K562 (cell line): ENCODE measurements around the gene CREM. TPM values are rescaled to one million over a fixed set of nuclear protein-coding genes. Genes with fewer than 3 reads are reported as not detected.

Source experiments
- ATAC-seq: fragments of 200-7000 bp; cut with Tn5 transposase; 3 replicates; pipeline ENCODE4 v1.9.1; 2020; ENCODE audit warnings: moderate library complexity
- BruUV-seq: library from RNA; stranded (reverse); fragments of 400-500 nt; replicated peaks from 2 replicates; lab custom pipeline; 2021; lab: Mats Ljungman, UMichigan
- CTCF ChIA-PET: fragments of 300-600 bp; formaldehyde crosslinking; extraction: SDS; loops from one replicate; lab custom pipeline; 2021; ENCODE audit warnings: low intra/inter-chr PET ratio; lab: Yijun Ruan, JAX
- POLR2A ChIA-PET: fragments of 300-600, 350-650 bp; sonication (Branson Sonifier 250); formaldehyde crosslinking; extraction: SDS; loops from one replicate; lab custom pipeline; 2021; ENCODE audit warnings: antibody characterized with exemption, inconsistent platforms; lab: Yijun Ruan, JAX
- DNase-seq, 4 experiments: peaks; one replicate each; pipeline versions ENCODE4 v3.0.0 to v3.0.0-alpha.2; 2011 to 2018; ENCODE audit warnings: low spot score in 3 of 4, mixed read lengths in 3 of 4; ENCODE audit errors: extremely low read depth in 1 of 4
- FAIRE-seq: peaks from 2 replicates; lab custom pipeline; 2011; peaks lifted over from hg19 to GRCh38; lab: Jason Lieb, UNC
- H2AFZ ChIP-seq: 2 replicates; pipeline ENCODE4 v1.6.0; 2011; ENCODE audit warnings: low read depth, low read length, control low read depth, inconsistent platforms
- H3K27ac ChIP-seq: fragments of 200-600 bp; 3 replicates; pipeline ENCODE4 v1.8.0; 2011; ENCODE audit warnings: low read depth, mild to moderate bottlenecking, control low read depth, inconsistent platforms, low read length, moderate library complexity, mixed read lengths; ENCODE audit errors: extremely low read depth
- H3K27me3 ChIP-seq, 2 experiments: fragments of 300-600 bp in 1 of 2; 2 replicates in 1 of 2; 3 replicates in 1 of 2; pipeline versions ENCODE4 v1.6.0 to v1.8.0; 2011; ENCODE audit warnings: inconsistent platforms in 2 of 2, low read length in 2 of 2, mild to moderate bottlenecking in 1 of 2, mixed read lengths in 1 of 2, moderate library complexity in 1 of 2; ENCODE audit not compliant: control insufficient read depth in 2 of 2, insufficient read depth in 2 of 2
- H3K36me3 ChIP-seq: fragments of 300-600 bp; 3 replicates; pipeline ENCODE4 v1.8.0; 2011; ENCODE audit warnings: mild to moderate bottlenecking, low read length, inconsistent platforms; ENCODE audit not compliant: control insufficient read depth, insufficient read depth
- H3K4me1 ChIP-seq, 2 experiments: fragments of 200-600 bp in 1 of 2; replicated peaks in 1 of 2; 2 replicates in 1 of 2; 3 replicates in 1 of 2; pipeline versions ENCODE4 v1.5.1 to v1.8.0; 2011; ENCODE audit warnings: inconsistent platforms in 2 of 2, low read length in 2 of 2, mild to moderate bottlenecking in 1 of 2, mixed read lengths in 1 of 2, moderate library complexity in 1 of 2; ENCODE audit not compliant: control insufficient read depth in 2 of 2, insufficient read depth in 2 of 2
- H3K4me2 ChIP-seq: 2 replicates; pipeline ENCODE4 v1.6.1; 2011; ENCODE audit warnings: low read length, control low read depth, inconsistent platforms, mixed read lengths; ENCODE audit not compliant: insufficient read depth
- H3K4me3 ChIP-seq: fragments of 200-600 bp; sonication (generic), shearing (Covaris generic); 2 replicates; pipeline ENCODE4 v1.5.1; 2016; ENCODE audit warnings: control low read depth, inconsistent platforms
- H3K79me2 ChIP-seq: fragments of 200-600 bp; 3 replicates; pipeline ENCODE4 v1.8.0; 2011; ENCODE audit warnings: low read length, inconsistent platforms; ENCODE audit not compliant: control insufficient read depth, insufficient read depth
- H3K9ac ChIP-seq, 2 experiments: 2 replicates each; pipeline versions ENCODE4 v1.6.0 to v1.6.1; 2011; ENCODE audit warnings: low read depth in 2 of 2, low read length in 2 of 2, control low read depth in 1 of 2, inconsistent platforms in 1 of 2, mild to moderate bottlenecking in 1 of 2, mixed read lengths in 1 of 2; ENCODE audit not compliant: insufficient read depth in 1 of 2
- H3K9me1 ChIP-seq: one replicate; pipeline ENCODE4 v1.6.0; 2011; ENCODE audit warnings: inconsistent platforms, mild to moderate bottlenecking, low read length, moderate library complexity; ENCODE audit not compliant: control insufficient read depth, insufficient read depth
- H3K9me3 ChIP-seq: replicated peaks from 2 replicates; pipeline ENCODE4 v1.5.1; 2011; ENCODE audit warnings: low read depth, low read length, inconsistent platforms; ENCODE audit not compliant: control insufficient read depth, insufficient read depth
- H4K20me1 ChIP-seq: replicated peaks from 2 replicates; pipeline ENCODE4 v1.6.1; 2011; ENCODE audit warnings: low read length, inconsistent platforms, mixed read lengths; ENCODE audit not compliant: control insufficient read depth, insufficient read depth
- BCOR ChIP-seq: fragments of 450-650 bp; IDR thresholded peaks from 2 replicates; pipeline ENCODE4 v1.6.1; 2016
- HDAC2 ChIP-seq: fragments of 450-650 bp; IDR thresholded peaks from 2 replicates; pipeline ENCODE4 v1.6.1; 2016; ENCODE audit warnings: mild to moderate bottlenecking
- HLTF ChIP-seq: fragments of 450-650 bp; IDR thresholded peaks from 2 replicates; pipeline ENCODE4 v1.6.1; 2016
- ILK ChIP-seq: fragments of 450-650 bp; IDR thresholded peaks from 2 replicates; pipeline ENCODE4 v1.6.1; 2016; ENCODE audit warnings: missing genetic modification characterization, low read depth, mild to moderate bottlenecking, missing compliant biosample characterization, moderate library complexity, borderline replicate concordance
- KDM1A ChIP-seq, 2 experiments: fragments of 450-650 bp; IDR thresholded peaks; 2 replicates each; pipeline ENCODE4 v1.6.1; 2016; ENCODE audit warnings: mild to moderate bottlenecking in 2 of 2
- MBD2 ChIP-seq: sonication (generic); IDR thresholded peaks from 2 replicates; pipeline ENCODE4 v1.6.1; 2016; ENCODE audit warnings: low read depth, borderline replicate concordance
- RBM25 ChIP-seq: fragments of 200-400 bp; formaldehyde crosslinking; IDR thresholded peaks from 2 replicates; pipeline ENCODE4 v1.6.1; 2018; ENCODE audit warnings: low read length, low read depth, moderate library complexity; ENCODE audit not compliant: severe bottlenecking
- RCOR1 ChIP-seq, 2 experiments: IDR thresholded peaks; 2 replicates each; pipeline ENCODE4 v1.6.1; 2012; ENCODE audit warnings: low read depth in 2 of 2, low read length in 2 of 2, borderline replicate concordance in 1 of 2, improper control_type of control experiment in 1 of 2
- TBP ChIP-seq: optimal IDR thresholded peaks from 2 replicates; pipeline ENCODE3; 2011; ENCODE audit warnings: low read depth, low read length, improper control_type of control experiment
- ZNF717 ChIP-seq: fragments of 250-450 bp; sonication (Bioruptor Pico); IDR thresholded peaks from 2 replicates; pipeline ENCODE4 v1.5.0; 2021
- WGBS: fragments of 100-300 bp; shearing (Covaris generic); methylation state at CpG from one replicate; pipeline ENCODE4 v1.1.6; 2016; ENCODE audit warnings: low coverage, mixed read lengths; ENCODE audit not compliant: insufficient coverage; ENCODE audit errors: missing lambda C conversion rate; 5-methylcytosine and 5-hydroxymethylcytosine counted together
- in situ Hi-C: fragments of 300-500 bp; cut with MboI; formaldehyde crosslinking; loops from 4 replicates; pipeline ENCODE4 v1.15.0; 2018; ENCODE audit warnings: inconsistent platforms, mixed read lengths
- intact Hi-C: fragments of 100-400 bp; cut with micrococcal nuclease; formaldehyde crosslinking; loops from 2 replicates; pipeline ENCODE4 v1.14.2; 2022
- polyA plus RNA-seq, 8 experiments: library from polyadenylated mRNA; depleted of rRNA in 4 of 8; stranded (reverse) in 5 of 8; unstranded in 3 of 8; fragments of >200 nt; fragmentation: Nextera tagmentation in 2 of 8; fragmentation: Illumina TruSeq in 1 of 8; extraction: Ambion mirVana in 2 of 8; extraction: Trizol in 1 of 8; gene quantifications; 2 replicates each; pipeline versions ENCODE4 v1.2.1 to v1.2.3, GENCODE V29; 2011 to 2014; ENCODE audit warnings: inconsistent platforms in 1 of 8, missing spikeins in 1 of 8
- total RNA-seq, 7 experiments: library from RNA; depleted of rRNA in 6 of 7; stranded (reverse); fragments of >200 nt in 6 of 7; fragmentation: Illumina TruSeq in 2 of 7; extraction: Trizol in 2 of 7; gene quantifications; 2 replicates each; pipeline versions ENCODE4 v1.2.1 to v1.2.3, GENCODE V29; 2011 to 2021; ENCODE audit warnings: low replicate concordance in 1 of 7

CREM gene
- total and polyA plus RNA-seq, 9 of the 15 experiments (the other 6 are each of a cell fraction or from before 2014, with no cell fraction given): 39.1 to 70.2 (median 48.3) TPM

DNA sequence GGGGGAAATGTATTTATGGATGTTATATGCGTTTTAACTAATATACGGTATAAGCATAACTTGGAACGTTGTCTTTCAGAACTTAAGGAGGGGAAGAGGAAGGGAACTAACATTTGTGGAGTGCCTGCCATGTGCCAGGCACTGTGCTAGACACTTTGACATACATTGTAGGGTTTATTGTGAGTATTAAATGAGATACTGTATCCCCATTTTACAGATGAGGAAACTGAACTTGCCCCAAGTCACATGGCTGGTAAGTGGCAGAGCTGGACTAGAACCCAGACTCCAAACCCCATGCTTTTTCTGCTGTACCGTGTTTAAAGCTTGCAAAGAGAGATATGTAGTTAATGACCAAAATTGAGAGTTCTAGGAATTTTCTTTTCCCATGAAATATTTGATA is 74.6 kb downstream of the CREM start:
- Histone ChIP-seq H3K36me3 (no peaks in the 10 kb centered on the region; the same call in 2 of the 3 replicates), H3K9me1 (no peaks in the 10 kb centered on the region), H3K9ac (no peak overlapping the region), H3K27me3 (no peaks in the 10 kb centered on the region), H3K4me3 (no peak overlapping the region), H3K79me2 (peaks cover 3% of the 10 kb centered on the region; the same call in 1 of the 3 replicates), H2AFZ (no peak overlapping the region), H3K4me2 (no peak overlapping the region), H3K27ac (no peak overlapping the region), H3K4me1 (peaks cover 5 to 6% of the 10 kb centered on the region in 2 experiments; a peak in 4 of 5 replicates), H4K20me1 (no peaks in the 10 kb centered on the region), H3K9me3 (no peaks in the 10 kb centered on the region)
- intact Hi-C loops (no loop called here), in situ Hi-C loops (no loop called here)
- FAIRE-seq: no peak
- no peak for TF ChIP-seq HLTF
- TF ChIP-seq KDM1A (IDR thresholded peaks at IDR 0.05): peak in 1 of 2 experiments; percentile 46; a peak in 1 of 4 replicates
- TF ChIP-seq TBP: no peak
- TF ChIP-seq ZNF717: no peak
- TF ChIP-seq BCOR: peak; percentile 73
- TF ChIP-seq RCOR1 (IDR thresholded peaks at IDR 0.05; ENCODE audit: borderline replicate concordance in 1 of 2, low read depth in 2 of 2, low read length in 2 of 2): 0 out of 4 replicates have a peak, but pooled peaks of 1 of the 2 experiments have one; percentile 8
- TF ChIP-seq ILK: no peak
- TF ChIP-seq MBD2: no peak
- peak; percentile 91 for TF ChIP-seq RBM25
- 0 out of 2 replicates have a peak, but pooled peaks have one; percentile 20 for TF ChIP-seq HDAC2
- ChIA-PET POLR2A (interaction anchor here (0.7 kb wide), 1 partner anchor 235 kb away, joined by 3 read pairs; no protein-coding TSS in a partner anchor), CTCF (no interaction called here)
- no peak for ATAC-seq
- no peak for DNase-seq
- 74% methylated on average over 4 of the region's 4 CpGs for WGBS
- no TSS peak for BruUV-seq
